MV-4-11 (cell line): ENCODE results near the gene NSUN6.

Experiments
- DNase-seq: peaks from one replicate; lab custom pipeline; 2025; lab: John Stamatoyannopoulos, UW

Gene NSUN6

GRCh38 chr10:18501198-18501597 is 150.2 kb downstream of the NSUN6 start:
- no peak for DNase-seq

DNA sequence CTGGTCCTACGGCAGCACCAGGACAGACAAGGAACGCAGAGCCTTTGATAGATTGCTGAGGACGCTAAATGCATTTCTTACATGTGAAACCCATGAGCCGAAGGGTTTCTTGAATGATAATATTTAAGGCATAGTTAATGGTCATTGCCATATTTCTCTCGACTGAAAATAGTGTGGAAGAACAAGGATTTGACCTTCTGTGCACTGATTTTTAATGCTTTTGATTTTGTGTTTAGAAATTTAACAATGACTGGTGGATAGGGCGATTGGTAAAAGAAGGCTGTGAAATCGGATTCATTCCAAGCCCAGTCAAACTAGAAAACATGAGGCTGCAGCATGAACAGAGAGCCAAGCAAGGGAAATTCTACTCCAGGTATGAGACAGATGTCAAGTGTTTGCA is 150.8 kb downstream of the NSUN6 start:
- DNase-seq: no peak

DNA sequence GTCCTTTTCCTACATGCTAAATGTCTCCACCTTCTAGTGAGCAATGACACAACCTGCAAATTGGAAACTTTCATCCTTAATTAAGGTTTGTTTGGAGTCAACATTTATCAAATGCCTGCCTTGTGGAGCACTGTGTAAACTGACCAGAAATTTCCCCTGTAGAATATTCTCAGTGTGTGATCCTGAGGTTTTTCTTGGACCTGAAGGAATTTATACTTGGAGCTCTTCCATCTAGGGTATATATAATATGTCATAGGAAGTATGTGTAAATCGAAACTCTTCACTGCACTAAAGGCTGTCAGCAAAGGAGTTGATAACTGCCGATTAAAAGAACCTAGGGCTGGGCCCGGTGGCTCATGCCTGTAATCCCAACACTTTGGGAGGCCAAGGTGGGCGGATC is 152.4 kb downstream of the NSUN6 start:
- no peak for DNase-seq

DNA sequence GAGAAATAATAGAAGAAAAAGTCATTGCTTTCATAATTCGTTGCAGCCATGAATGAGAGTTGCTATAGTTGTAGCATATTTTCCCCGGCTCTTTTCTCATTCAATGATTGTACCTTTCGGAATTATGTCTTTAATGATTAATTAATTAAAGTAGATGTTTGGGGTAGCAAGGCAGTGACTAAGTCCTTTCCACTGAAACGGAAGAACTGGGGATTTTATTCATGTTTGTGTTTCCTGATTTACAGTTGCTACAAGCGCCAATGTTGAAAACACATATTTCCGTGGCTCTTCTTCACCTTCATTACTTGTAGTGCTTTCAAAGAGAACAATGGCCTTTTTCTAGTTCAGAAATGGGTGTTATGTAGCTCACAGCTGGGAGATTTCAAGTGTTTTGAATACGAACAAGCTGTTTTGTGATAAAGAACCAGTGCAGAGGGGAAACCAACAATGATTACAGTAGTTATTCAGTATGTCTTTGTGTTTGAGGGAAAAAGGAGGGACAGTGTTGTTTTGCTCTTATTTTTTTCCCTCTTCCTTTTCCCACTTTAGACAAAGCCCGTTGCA is 153.5 kb downstream of the NSUN6 start:
- DNase-seq: no peak
